Measurements from ENCODE around the gene TIMD4. TPM values are rescaled to one million over a fixed set of nuclear protein-coding genes. Genes with fewer than 3 reads are reported as not detected.

TIMD4 gene
- total RNA-seq, 1 experiment from 2014 or later = not detected

- Histone ChIP-seq H2BK15ac (ENCODE audit: low read depth, low read length) (no peak overlapping the region), H4K5ac (ENCODE audit: insufficient read length, low read depth, low read length) (peak overlapping the region; percentile 11), H2BK12ac (ENCODE audit: insufficient read length, low read depth, low read length) (peak overlapping the region; percentile 31), H3K79me2 (ENCODE audit: insufficient read depth, low read length) (no peaks in the 10 kb centered on the region), H3K79me1 (ENCODE audit: insufficient read depth, low read depth, low read length, poor library complexity, severe bottlenecking) (no peaks in the 10 kb centered on the region), H3K4ac (ENCODE audit: low read depth, low read length) (no peak overlapping the region), H3K27me3 (ENCODE audit: insufficient read depth, low read length) (0 out of 2 replicates have a peak, but pooled peaks cover 2% of the 10 kb centered on the region), H4K8ac (replicated peaks; ENCODE audit: insufficient read length, low read depth, low read length) (peak overlapping the region; percentile 56), H3K4me2 (ENCODE audit: insufficient read depth, insufficient read length, low read length) (peak overlapping the region; percentile 50), H2AK5ac (ENCODE audit: insufficient read length, low read length) (peak overlapping the region; percentile 10), H3K4me1 (ENCODE audit: insufficient read depth, low read length) (peaks cover 23% of the 10 kb centered on the region; the same call in 1 of the 2 replicates), H3K14ac (ENCODE audit: insufficient read depth, low read length) (0 out of 2 replicates have a peak overlapping the region, but pooled peaks have one; percentile 14), H2BK5ac (ENCODE audit: insufficient read length, low read length) (peak overlapping the region; percentile 61), H2AFZ (ENCODE audit: low read length) (no peak overlapping the region), H3K9me3 (ENCODE audit: control insufficient read depth, low read depth, low read length) (no peaks in the 10 kb centered on the region), H3K9ac (ENCODE audit: extremely low read depth, insufficient read length, low read length) (peak overlapping the region; percentile 36), H3K23me2 (ENCODE audit: insufficient read length, low read depth, low read length, poor library complexity, severe bottlenecking) (no peaks in the 10 kb centered on the region), H2BK20ac (ENCODE audit: low read depth, low read length, poor library complexity, severe bottlenecking) (no peak overlapping the region), H4K20me1 (ENCODE audit: control insufficient read depth, insufficient read depth, insufficient read length) (no peaks in the 10 kb centered on the region), H3K23ac (ENCODE audit: insufficient read length, low read depth, low read length) (no peak overlapping the region), H3T11ph (ENCODE audit: low read length) (no peak overlapping the region), H3K18ac (ENCODE audit: insufficient read length, low read depth, low read length) (peak overlapping the region; percentile 66), H3K56ac (ENCODE audit: insufficient read length, low read depth, low read length) (peak overlapping the region; percentile 79), H4K91ac (ENCODE audit: insufficient read length, low read depth, low read length) (peak overlapping the region; percentile 52), H3K27ac (ENCODE audit: insufficient read length, low read depth, low read length) (peak overlapping the region; percentile 100), H2BK120ac (ENCODE audit: low read depth, low read length, poor library complexity, severe bottlenecking) (no peak overlapping the region)
- WGBS (ENCODE audit: extremely low coverage, insufficient read length, low lambda C conversion rate) = no CpG with 5 or more reads among the region's 5 CpGs
- Mint-ChIP-seq H3K36me3 (ENCODE audit: insufficient read depth in 1 of 3, low read depth in 3 of 3) (peaks cover 0 to 2% (median 0%) of the 10 kb centered on the region in 3 experiments; a peak in 3 of 7 replicates), H3K27ac (peak overlapping the region; percentile 92 to 100 (median 97)), H3K27me3 (ENCODE audit: low read depth) (peaks cover 78% of the 10 kb centered on the region), H3K9me3 (peaks cover 0 to 4% of the 10 kb centered on the region in 2 experiments; a peak in 1 of 5 replicates), H3K4me3 (peak overlapping the region; percentile 43 to 54; a peak in 4 of 5 replicates), H3K4me1 (peaks cover 42 to 43% of the 10 kb centered on the region in 2 experiments)
- peak; percentile 91 for DNase-seq
- no peak for TF ChIP-seq CTCF (conservative IDR thresholded peaks at IDR 0.05)
Observed at GRCh38 chr5:156913719-156914370, 49.2 kb downstream of the TIMD4 start.

Data from H9 (cell line).